Islet of Langerhans (tissue), 1 donor: Measurements from ENCODE around the gene MSTO1.
"Not testable (repeated sequence)": the region's sequence is repeated elsewhere in the genome, so short reads cannot be mapped to it uniquely, and the experiment has no call there.

Experiments used
- FAIRE-seq: peaks from one replicate; lab custom pipeline; 2011; peaks lifted over from hg19 to GRCh38; lab: Jason Lieb, UNC

MSTO1 gene

GRCh38 chr1:155609515-155610256 is at the start of gene MSTO1:
Gene MSTO1 (plus strand): TSS chr1:155610218. CDS start chr1:155610249, 31 bp downstream.
- no peak for FAIRE-seq

- FAIRE-seq: not testable (repeated sequence)
Observed at GRCh38 chr1:155561779-155562580, 48.0 kb upstream of the MSTO1 start.

GRCh38 chr1:155562581-155563376 is 47.2 kb upstream of the MSTO1 start, which contains the start of gene ASH1L:
Gene ASH1L (minus strand): TSS chr1:155562803. CDS start chr1:155521519, 41,284 bp downstream.
- no peak for FAIRE-seq

GRCh38 chr1:155563377-155564022 is 46.5 kb upstream of the MSTO1 start:
- FAIRE-seq: not testable (repeated sequence)

- FAIRE-seq: no peak
Observed at GRCh38 chr1:155569988-155570592, 39.9 kb upstream of the MSTO1 start.

GRCh38 chr1:155570593-155570990 is 39.4 kb upstream of the MSTO1 start:
- no peak for FAIRE-seq

- no peak for FAIRE-seq
Observed at GRCh38 chr1:155574077-155574476, 35.9 kb upstream of the MSTO1 start.

- not testable (repeated sequence) for FAIRE-seq
Observed at GRCh38 chr1:155575608-155576007, 34.4 kb upstream of the MSTO1 start.

- FAIRE-seq: not testable (repeated sequence)
Observed at GRCh38 chr1:155583846-155584245, 26.2 kb upstream of the MSTO1 start.

GRCh38 chr1:155589282-155589681 is 20.7 kb upstream of the MSTO1 start:
- FAIRE-seq: not testable (repeated sequence)

GRCh38 chr1:155590516-155591247 is 19.3 kb upstream of the MSTO1 start:
- FAIRE-seq: not testable (repeated sequence)

GRCh38 chr1:155591770-155592169 is 18.2 kb upstream of the MSTO1 start:
- no peak for FAIRE-seq

- not testable (repeated sequence) for FAIRE-seq
Observed at GRCh38 chr1:155595877-155596474, 14.0 kb upstream of the MSTO1 start.

- FAIRE-seq: no peak
Observed at GRCh38 chr1:155596864-155597263, 13.2 kb upstream of the MSTO1 start.

- FAIRE-seq: no peak
Observed at GRCh38 chr1:155598842-155599331, 11.1 kb upstream of the MSTO1 start.

- not testable (repeated sequence) for FAIRE-seq
Observed at GRCh38 chr1:155599828-155600572, 10.0 kb upstream of the MSTO1 start.

GRCh38 chr1:155607708-155608107 is 2.3 kb upstream of the MSTO1 start:
- no peak for FAIRE-seq

GRCh38 chr1:155608888-155609225 is 1.2 kb upstream of the MSTO1 start:
- FAIRE-seq: no peak

- FAIRE-seq: not testable (repeated sequence)
Observed at GRCh38 chr1:155610257-155610647, 234 bp downstream of the MSTO1 start.
